PFSK-1 (cell line): ENCODE data around the gene CIPC.

Experiments
- FOXP2 ChIP-seq: optimal IDR thresholded peaks from 2 replicates; pipeline ENCODE3; 2011; ENCODE audit warnings: borderline replicate concordance, control low read depth, inconsistent platforms; ENCODE audit not compliant: insufficient read depth; ENCODE audit errors: extremely low read length, extremely low read depth
- POLR2AphosphoS5 ChIP-seq: IDR thresholded peaks from 2 replicates; pipeline ENCODE4 v1.6.1; 2012; ENCODE audit warnings: low read depth, mild to moderate bottlenecking, control low read depth, low read length, moderate library complexity
- SIN3A ChIP-seq: IDR thresholded peaks from 2 replicates; pipeline ENCODE4 v1.6.1; 2012; ENCODE audit warnings: mild to moderate bottlenecking, low read length, moderate library complexity, borderline replicate concordance; ENCODE audit not compliant: insufficient read depth
- TAF1 ChIP-seq: IDR thresholded peaks from 2 replicates; pipeline ENCODE4 v1.6.1; 2012; ENCODE audit warnings: low read length, control low read depth, borderline replicate concordance; ENCODE audit not compliant: insufficient read depth
- TF ChIP-seq, protein P1 (sequence below), 2 experiments: IDR thresholded peaks; 2 replicates each; pipeline versions ENCODE4 v1.6.1 to v1.8.0; 2011 to 2012; ENCODE audit warnings: low read depth in 2 of 2, low read length in 2 of 2, control low read depth in 1 of 2, inconsistent platforms in 1 of 2, mild to moderate bottlenecking in 1 of 2, moderate library complexity in 1 of 2; ENCODE audit not compliant: insufficient read depth in 1 of 2

Gene CIPC

DNA sequence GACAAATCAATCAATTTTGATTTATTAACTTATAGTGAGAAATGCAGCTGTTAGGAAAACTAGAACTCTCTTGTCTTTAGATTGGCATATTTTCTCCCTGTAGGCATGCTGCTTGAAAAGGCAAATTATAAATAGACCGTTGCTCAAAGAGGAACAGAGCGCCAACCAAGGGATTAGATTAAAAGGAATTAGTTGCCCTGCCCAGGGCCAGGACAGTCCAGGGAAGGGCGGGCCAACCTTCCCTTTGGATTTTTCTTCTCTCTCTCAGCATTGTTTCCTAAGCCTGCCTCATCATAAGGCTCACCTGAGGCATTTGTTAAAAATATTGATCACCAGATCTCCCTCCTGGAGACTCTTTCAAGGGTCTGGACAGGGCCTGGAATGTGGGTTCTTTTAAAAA, 8.6 kb downstream of the CIPC start:
- no peak for TF ChIP-seq SIN3A
- no peak for TF ChIP-seq FOXP2
- TF ChIP-seq TAF1 = no peak
- TF ChIP-seq, protein P1, sequence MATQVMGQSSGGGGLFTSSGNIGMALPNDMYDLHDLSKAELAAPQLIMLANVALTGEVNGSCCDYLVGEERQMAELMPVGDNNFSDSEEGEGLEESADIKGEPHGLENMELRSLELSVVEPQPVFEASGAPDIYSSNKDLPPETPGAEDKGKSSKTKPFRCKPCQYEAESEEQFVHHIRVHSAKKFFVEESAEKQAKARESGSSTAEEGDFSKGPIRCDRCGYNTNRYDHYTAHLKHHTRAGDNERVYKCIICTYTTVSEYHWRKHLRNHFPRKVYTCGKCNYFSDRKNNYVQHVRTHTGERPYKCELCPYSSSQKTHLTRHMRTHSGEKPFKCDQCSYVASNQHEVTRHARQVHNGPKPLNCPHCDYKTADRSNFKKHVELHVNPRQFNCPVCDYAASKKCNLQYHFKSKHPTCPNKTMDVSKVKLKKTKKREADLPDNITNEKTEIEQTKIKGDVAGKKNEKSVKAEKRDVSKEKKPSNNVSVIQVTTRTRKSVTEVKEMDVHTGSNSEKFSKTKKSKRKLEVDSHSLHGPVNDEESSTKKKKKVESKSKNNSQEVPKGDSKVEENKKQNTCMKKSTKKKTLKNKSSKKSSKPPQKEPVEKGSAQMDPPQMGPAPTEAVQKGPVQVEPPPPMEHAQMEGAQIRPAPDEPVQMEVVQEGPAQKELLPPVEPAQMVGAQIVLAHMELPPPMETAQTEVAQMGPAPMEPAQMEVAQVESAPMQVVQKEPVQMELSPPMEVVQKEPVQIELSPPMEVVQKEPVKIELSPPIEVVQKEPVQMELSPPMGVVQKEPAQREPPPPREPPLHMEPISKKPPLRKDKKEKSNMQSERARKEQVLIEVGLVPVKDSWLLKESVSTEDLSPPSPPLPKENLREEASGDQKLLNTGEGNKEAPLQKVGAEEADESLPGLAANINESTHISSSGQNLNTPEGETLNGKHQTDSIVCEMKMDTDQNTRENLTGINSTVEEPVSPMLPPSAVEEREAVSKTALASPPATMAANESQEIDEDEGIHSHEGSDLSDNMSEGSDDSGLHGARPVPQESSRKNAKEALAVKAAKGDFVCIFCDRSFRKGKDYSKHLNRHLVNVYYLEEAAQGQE (IDR thresholded peaks at IDR 0.05; ENCODE audit: insufficient read depth in 1 of 2, low read depth in 2 of 2, low read length in 2 of 2) = no peak
- TF ChIP-seq POLR2AphosphoS5 = no peak

DNA sequence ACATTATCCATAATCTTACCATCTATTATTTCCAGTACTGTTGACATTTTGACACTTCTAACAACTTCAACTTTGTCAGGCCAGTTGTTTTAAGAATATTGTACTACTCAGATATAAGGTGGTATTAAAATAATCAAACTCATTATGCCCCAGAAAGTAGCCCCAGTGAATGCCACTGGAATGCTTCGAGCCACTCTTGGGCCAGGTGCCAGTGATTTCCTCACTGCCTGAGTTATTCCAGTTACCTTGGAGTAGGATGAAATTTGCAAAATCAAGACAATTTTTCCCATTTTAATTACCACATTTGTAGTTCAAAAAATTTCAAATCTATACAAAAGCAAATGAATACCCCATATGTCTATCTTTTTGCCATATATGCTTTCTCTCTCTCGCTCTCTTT, 9.2 kb downstream of the CIPC start:
- no peak for TF ChIP-seq SIN3A
- TF ChIP-seq, protein P1 (IDR thresholded peaks at IDR 0.05; ENCODE audit: insufficient read depth in 1 of 2, low read depth in 2 of 2, low read length in 2 of 2) = no peak

DNA sequence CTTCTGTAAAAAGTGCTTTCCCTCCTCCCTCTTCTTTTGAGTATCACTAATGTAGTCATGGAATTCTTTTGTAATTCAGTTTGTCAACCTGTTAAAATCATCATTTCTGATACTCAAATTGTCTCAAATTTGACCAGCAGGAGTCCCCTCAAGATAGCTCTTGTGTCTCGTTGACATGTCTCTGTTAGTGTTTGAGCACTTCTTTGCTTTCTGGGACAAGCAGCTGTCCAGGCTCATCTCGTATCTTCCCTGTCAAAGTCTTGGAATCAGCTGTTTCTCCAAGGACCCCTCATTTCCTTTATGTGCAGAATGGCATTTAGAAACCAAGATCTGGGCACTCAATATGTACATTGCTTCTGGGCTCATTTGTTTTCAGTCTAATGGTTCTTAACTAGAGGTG, 10.7 kb downstream of the CIPC start:
- TF ChIP-seq FOXP2 (no peak), SIN3A (no peak), POLR2AphosphoS5 (no peak), TAF1 (no peak)
- TF ChIP-seq, protein P1 (IDR thresholded peaks at IDR 0.05; ENCODE audit: insufficient read depth in 1 of 2, low read depth in 2 of 2, low read length in 2 of 2) = no peak

DNA sequence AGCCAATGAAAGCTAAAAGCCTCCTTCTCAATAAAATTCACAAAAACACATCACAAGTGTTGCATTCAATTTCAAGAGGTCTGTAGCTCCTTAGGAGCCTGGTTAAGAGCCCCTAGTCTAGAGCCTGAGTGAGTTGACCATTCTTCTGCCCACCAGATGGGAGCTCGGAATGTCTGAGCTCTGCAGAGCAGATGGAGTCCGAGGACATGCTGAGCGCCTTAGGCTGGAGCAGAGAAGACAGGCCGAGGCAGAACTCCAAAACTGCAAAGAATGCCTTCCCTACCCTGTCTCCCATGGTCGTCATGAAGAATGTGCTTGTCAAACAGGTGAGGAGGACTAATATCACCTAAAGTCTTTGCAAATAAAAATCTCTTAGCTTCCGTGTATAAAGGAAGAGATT, 11.6 kb downstream of the CIPC start:
- TF ChIP-seq, protein P1 (IDR thresholded peaks at IDR 0.05; ENCODE audit: insufficient read depth in 1 of 2, low read depth in 2 of 2, low read length in 2 of 2) = no peak
- TF ChIP-seq SIN3A (no peak), POLR2AphosphoS5 (no peak), TAF1 (no peak), FOXP2 (no peak)

DNA sequence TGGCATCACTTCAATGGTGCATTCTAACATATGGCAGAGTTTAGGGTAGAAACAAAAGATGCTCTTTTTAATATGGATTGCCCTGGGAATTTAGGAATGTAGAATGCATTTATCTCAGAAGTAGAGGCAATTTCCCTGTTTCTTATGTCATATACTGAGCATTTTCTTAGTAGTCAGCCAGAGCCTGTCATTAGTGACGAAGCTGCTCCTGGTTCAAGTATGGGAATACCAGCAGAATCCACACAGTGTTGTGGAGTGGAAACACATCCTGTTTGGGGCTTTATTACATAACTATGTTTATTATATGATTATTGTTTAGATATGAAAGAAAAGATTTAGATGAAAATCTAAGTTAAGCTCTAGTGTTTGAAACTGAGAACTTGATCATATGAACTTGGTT, 12.2 kb downstream of the CIPC start:
- TF ChIP-seq, protein P1 (IDR thresholded peaks at IDR 0.05; ENCODE audit: insufficient read depth in 1 of 2, low read depth in 2 of 2, low read length in 2 of 2) = no peak
- TF ChIP-seq FOXP2 (no peak), TAF1 (no peak), POLR2AphosphoS5 (no peak), SIN3A (no peak)
